Astrocyte of the hippocampus (primary cell): ENCODE results near the gene PIMREG.

Experiments
- DNase-seq: peaks from one replicate; pipeline ENCODE4 v3.0.0; 2011; ENCODE audit warnings: low read depth, low spot score

PIMREG gene

DNA sequence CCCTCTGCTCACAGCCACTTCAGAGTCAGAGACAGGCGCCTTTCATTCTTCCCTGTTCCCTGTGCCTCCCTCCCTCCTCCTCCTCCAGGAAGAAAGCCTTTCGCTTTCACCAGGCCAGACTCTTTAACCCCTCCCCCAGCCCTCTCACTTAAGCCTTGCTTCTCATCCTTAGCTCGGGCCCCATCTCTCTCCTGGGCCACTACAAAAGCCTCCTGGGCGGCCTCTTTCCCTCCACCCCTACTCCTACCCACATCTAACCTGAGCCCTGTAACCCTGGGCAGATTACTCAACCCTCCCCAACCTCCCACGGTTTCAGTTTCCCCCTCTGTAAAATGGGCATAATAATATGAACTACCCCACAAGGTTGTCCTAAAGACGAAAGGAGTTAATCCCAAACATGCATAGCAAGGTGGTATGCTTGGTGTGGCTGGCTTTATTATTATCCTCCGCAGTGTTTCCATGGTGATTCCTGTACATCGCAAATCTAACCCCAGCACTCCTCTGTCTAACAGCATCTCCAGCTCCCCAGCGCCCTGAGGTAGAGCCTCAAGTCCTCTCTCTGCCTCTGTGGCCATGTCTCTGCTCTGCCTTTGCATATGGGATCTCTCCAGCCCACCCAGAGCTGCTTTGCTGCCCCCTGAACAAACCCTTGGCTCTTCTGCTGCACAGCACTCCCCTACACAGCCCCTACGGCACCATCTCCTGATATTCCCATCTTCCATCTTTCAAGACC, 17.7 kb downstream of the PIMREG start:
- no peak for DNase-seq

GRCh38 chr17:6462692-6463091, 18.4 kb downstream of the PIMREG start:
- no peak for DNase-seq

GRCh38 chr17:6463616-6464445, 19.6 kb downstream of the PIMREG start:
- DNase-seq, result no peak

DNA sequence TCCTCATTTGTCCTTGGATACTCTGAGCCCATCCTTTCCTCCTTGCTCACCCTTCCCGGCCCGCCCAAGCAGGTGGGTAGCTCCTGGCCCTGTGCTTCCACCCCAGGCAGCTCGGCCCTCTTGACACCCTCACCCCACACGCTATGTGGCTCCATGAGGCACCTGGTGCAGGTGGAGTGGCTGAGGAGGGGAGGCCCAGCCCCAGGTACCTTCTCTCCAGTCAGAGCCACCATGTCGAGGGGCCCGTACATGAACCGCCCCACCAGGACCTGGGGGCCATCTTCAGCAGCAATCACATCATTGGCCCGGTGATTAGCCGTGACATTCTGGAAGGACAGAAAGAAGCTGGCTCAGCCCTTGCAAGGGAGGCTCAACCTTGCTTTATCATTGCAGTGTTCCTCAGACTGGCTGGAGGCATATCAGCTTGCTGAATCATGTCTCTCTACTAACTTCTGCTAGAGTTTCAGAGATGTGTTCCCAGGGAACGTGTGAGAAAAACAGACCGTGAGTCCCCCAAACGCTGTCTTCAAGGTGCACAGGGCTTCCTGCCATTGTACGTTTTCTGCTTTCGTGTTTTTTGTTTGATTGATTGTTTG, 20.3 kb downstream of the PIMREG start:
- no peak for DNase-seq

DNA sequence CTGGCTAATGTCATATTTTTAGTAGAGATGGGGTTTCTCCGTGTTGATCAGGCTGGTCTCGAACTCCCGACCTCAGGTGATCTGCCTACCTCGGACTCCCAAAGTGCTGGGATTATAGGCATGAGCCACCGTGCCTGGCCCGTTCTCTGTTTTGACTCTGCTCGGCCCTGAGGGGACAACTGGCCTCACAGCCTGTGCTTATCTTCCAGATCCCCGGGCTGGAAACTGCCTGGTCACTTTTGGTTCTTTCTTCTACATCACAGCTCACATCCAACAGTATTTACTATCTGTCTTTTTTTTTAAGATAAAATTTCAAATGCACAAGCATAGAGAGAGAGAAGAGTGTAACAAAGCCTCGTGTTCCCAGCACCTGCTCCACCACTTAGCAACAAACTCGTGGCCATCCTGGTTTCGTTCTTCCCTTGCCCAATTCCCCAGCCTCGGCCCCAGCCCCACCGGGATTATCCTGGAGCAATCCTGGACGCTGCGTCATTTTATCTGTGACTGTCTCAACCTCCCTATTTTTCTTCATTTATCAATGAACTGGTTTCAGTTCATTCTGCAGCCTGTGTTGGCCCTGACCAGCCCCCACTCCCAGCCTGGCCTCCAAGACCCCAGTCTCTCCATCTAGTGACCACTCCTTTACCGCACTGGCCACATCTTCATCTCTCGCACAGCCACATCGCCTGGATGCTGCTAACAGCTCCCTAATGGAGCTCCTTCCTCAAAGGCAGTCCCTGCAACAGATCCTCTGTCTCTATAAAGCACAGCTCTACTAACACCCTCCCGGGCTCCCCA, 21.1 kb downstream of the PIMREG start:
- DNase-seq, result no peak

DNA sequence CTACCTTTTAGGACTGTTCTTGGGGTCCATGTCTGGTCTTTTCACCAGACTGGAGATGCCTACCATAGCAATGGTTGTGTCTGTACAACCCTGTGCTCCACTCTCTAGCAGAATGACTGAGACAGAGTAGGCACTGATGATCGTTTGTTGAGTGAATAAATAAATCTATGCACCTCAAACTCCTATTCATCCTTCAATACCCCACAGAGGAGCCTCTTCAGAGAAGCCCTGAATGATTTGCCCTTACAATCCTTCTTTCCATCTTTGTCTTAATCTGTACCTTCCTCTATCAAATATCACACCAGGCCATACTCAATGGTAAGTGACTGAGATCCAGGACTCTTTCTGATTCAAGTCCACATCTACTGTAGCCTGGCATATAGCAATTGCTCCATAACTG, 23.3 kb downstream of the PIMREG start:
- DNase-seq, result no peak

DNA sequence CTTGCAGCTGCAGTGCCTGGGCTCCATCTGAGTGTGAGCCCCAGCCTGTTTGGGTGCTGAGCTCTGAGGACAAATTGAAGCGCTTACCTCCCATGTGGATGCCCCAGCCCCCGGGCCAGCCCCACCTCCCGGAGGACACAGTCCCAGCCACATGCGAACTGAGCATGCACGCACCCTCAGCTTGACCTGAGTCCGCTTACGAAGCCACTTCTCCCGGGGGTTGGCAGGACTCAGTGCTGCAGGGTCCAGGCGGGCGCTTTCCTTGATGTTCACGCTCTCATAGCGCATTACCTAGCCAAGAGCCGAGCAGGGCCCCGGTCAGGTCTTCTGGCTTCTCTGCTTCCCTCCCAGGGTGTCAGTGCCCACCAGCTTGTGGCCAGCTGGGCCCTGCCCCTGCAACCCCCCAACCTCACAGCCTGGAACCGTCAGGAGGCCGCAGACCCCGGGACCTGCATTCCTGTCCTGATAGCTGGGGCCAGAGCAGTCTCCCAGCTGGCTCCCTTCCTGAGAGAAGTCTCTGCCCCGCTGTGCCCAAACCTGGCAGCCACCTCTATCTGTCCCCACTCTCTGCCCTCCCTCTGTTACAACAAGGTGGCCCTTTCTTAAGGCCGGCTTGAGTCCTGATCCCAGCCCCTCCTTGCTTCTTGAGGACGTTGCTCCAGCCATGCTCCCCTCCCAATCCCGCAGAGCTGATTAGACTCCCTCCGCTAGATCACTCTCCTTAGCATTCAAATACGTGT, 24.0 kb downstream of the PIMREG start:
- DNase-seq, result no peak

- DNase-seq, result no peak
These were observed 26.0 kb downstream of the PIMREG start for GRCh38 chr17:6470146-6470718.

DNA sequence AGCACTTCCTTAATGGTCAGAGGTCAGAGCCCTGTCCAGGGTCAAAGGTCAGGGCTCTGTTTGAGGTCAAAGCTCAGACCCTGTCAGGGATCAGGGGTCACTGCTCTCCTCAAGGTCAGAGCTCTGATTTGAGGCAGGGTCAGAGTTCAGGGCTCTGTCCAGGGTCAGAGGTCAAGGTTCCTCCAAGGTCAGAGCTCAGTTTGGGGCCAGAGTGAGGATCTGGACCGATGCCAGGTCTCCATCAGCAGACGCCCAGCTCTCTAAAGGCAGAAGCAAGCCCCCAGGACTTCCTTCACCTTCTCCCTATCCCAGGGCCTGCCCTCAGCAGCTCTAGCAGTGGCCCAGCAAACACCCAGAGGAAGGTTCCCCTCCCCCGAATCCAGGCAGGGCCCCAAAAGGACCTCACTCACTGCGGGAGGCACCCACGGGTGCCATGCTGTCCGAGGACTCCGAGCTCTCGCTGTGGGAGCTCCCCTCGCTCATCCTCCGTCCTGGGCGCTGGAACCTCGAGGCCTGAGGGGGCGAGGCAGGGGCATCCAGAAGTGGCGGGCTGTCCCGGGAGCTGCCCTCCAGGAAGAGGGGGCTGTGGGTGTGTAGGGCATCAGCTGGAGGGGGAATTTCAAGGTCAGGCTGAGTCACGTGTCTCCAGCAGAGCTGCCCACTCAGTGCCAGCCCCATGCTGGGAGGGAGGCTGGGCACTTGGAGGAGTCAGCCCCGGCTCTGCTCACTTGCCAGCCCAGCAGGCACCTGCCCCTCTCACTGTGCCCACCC, 26.7 kb downstream of the PIMREG start:
- DNase-seq, result peak; percentile 20

GRCh38 chr17:6471531-6472465, 27.5 kb downstream of the PIMREG start:
- peak; percentile 73 for DNase-seq

DNA sequence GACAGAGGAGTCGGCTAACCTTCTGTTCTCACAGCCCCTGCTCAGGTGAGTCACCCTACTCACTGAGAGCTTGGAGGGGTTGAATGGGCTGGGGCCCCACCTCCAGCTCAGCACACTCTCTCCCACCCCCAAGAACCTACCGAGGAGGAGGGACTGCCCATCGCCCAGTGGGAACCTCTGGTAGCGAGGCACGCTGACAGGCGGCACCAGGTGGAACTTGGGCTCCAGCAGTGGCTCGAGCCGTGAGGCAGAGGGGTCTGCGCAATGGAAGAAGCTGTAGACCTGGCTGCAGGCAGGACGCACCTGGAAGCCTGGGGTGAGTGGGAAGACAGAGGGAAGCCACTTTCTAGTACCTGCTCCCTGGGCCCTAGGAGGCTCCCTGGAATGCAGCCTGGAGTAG, 28.3 kb downstream of the PIMREG start:
- DNase-seq, result no peak

- DNase-seq, result peak; percentile 88
These were observed 29.0 kb downstream of the PIMREG start for GRCh38 chr17:6473128-6473767.

GRCh38 chr17:6474376-6474775, 30.1 kb downstream of the PIMREG start:
- no peak for DNase-seq

GRCh38 chr17:6474906-6475305, 30.7 kb downstream of the PIMREG start:
- peak; percentile 25 for DNase-seq

- no peak for DNase-seq
These were observed 31.2 kb downstream of the PIMREG start for GRCh38 chr17:6475411-6475810.

DNA sequence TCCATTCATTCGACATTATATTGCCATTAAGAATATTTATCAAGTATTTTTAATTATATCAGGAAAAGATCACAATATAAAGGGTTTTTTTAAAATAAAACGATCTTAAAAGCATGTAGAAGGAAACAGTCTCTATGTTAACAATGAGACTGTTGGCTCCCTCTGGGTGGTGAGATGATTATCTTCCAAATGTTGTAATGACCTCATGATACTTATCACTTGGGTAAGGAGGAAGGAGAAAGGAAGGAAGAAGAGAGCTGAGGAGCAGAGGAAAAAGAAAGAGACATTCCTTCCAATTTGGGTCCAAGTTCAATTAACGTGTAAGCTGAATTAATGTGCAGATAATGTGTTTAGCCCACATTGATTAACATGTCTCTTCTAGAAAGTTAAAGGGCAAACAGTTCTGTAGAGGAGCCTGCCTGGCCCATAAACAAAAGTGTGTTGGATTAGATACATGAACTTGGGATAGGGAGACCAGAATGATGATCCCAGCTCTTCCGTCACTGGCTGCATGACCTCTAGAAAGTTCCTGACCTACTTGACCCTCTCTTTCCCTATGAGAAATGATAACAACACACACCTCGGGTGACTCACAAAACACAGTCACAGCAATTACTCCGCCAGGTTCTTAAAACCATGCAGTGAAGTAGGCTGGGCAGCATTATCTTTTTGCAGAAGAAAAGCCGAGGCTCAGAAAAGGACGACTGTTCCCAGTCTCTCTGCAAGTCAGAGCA, 32.0 kb downstream of the PIMREG start:
- DNase-seq, result no peak

DNA sequence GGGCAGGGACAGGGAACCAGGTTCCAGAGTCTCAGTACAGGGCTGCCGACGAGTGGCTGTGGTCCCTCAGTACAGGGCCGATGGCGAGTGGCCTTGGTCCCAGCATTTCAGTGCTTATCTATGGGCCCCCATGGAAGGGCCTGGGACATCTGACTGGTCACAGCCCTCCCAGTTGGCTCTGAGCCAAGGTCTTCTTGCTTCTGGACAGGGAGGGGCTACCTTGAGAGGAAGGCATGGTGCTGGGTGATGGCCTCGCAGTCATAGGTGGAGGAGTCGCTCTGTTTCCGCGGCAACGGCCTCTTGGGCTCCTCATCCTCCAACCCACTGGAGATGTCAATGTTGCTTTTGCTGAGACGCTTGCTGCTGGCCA, 32.5 kb downstream of the PIMREG start:
- DNase-seq, result no peak
